Frontal cortex (tissue), 4 donors: Measurements from ENCODE around the gene ABHD11. TPM values are rescaled to one million over a fixed set of nuclear protein-coding genes. Genes with fewer than 3 reads are reported as not detected.

ENCODE experiments used
- DNase-seq, 2 donors: peaks; one replicate each; pipeline ENCODE4 v3.0.0; 2012; ENCODE audit warnings: low spot score in 2 of 2
- FAIRE-seq: peaks from 2 replicates; lab custom pipeline; 2012; peaks lifted over from hg19 to GRCh38; lab: Jason Lieb, UNC
- small RNA-seq: library from RNA; depleted of rRNA; stranded (forward); fragments of <200 nt; gene quantifications from one replicate; pipeline ENCODE3, GENCODE V24; 2014
- total RNA-seq: library from RNA; depleted of rRNA; stranded (reverse); fragments of >200 nt; gene quantifications from one replicate; pipeline ENCODE4 v1.2.3, GENCODE V29; 2014
- donor health status: control.
- donor health status: control.
- donor health status: control.

Gene ABHD11
- total RNA-seq, 1 donor from 2014 or later = 5.7 TPM

DNA sequence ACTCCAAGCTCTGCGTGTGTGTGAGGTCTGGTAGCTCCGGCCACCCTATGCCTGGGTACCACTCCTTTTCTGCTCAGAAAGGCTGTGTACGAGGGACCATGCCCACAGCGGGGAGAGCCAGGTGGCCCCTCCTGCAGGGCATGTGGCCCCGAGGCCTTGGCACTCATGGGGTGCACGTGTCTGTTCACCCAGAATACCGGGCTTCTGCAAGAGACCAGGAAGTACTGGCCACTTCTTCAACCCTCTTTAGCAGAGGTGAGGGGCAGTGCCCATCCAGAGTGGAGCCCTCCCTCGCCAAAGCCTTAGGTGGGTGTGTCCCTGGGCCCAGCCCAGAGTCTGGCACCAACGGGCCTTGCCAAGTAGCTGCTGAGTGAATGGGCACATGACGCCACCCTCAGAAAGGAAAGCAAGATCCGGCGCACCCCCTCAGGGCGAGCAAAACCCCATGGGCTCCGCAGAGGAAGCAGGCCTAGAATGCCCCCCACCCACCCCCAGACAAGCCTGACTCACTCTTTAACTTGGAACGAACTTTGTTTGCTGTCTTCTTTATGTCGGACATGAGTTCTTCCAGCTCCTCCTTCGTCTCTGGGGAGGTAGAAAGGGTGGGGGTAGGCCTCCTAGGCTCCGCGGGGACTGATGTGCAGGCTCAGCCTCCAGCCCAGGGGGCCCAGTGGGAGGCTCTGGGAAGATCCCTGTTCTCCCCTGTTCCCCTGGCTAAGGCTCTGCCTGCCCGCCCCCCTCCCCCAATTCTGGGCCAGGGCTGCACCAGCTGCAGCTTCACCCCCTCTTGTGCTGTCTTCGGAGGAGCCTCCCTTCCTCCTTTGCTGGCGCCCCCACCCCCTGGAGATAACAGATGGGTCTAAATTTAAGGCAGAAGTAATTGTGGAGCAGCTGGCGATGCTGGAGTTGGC lies 33.7 kb downstream of the ABHD11 start:
- FAIRE-seq = no peak
- DNase-seq = no peak

DNA sequence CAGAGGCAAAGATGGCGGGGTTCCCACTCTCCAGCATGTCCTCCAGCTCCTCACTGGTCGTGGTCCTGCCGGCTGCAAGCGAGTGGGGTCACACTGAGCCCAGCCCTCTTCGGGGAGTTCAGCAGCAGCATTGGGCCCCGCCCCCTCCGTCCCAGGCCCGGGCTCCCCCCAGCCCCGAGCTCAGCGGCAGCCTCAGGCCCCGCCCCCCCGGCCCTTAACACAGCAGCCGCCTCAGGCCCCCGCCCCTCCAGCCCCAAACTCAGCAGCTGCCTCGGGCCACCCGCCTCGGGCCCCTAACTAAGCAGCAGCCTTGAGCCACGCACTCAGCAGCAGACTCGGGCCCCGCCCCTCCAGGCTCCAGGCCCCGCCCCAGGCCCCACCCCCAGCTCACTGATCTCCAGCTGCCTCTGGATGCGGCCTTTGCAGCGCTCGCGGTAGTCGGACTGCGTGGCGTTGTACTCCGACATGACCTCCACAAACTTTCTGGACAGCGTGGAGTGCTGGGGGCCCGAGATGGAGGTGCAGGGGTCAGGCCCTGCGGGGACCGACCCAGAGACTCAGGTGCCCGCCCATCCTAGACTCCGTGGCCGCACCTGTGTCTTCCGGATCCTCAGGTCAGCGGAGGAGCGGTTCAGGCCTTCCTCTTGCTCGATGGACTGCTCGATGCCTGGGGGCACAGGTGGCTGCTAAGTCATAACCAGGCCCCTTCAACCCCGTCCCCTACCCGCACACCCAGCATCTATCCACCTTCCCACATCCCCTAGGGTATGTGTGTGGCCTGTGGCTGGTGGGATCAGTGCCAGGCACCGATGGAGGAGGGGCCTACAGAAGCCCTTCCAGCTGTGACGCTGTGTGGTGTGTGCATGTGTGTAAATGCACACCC lies 34.6 kb downstream of the ABHD11 start:
- FAIRE-seq (no peak), DNase-seq (peak in 1 of 2 donors; percentile 70)

DNA sequence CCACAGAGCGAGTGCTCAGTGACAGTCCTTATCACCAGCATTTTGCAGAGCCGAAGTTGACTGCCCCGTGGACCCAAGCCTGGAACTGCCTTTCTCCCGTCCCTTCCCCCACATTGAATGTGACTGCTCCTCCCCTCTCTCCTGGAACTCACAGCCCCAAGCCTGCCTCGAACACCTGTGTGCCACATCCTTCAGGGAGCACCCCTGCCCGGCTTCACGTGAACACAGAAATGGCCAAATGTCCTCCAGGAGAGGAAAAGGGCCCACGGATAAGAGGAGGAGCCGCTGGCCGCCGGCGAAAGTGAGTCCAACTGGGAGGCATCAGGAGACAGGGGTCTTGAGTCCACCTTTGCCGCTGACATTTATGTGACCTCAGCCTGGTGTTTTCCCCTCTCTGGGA lies 35.4 kb downstream of the ABHD11 start:
- FAIRE-seq (no peak), DNase-seq (no peak)

DNA sequence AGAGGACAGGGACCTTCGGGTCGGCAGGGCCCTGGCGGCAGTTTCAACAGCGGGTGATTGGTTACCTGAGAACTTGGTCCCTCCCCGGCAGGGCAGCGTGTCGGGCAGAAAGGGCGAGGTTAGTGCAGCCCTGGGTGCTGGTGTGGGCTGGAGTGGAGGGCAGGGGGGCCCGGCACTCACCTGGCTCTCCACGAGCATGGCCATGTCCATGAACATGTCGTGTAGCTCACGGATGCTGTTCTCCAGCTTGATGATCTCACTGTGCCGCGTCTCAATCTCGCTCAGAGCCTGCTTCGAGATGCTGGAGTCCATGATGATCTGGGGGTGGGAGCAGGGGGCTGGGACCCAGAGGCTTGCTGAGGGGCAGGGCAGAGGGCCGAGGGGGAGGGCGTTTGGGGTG lies 35.9 kb downstream of the ABHD11 start:
- no peak for DNase-seq
- FAIRE-seq = no peak

DNA sequence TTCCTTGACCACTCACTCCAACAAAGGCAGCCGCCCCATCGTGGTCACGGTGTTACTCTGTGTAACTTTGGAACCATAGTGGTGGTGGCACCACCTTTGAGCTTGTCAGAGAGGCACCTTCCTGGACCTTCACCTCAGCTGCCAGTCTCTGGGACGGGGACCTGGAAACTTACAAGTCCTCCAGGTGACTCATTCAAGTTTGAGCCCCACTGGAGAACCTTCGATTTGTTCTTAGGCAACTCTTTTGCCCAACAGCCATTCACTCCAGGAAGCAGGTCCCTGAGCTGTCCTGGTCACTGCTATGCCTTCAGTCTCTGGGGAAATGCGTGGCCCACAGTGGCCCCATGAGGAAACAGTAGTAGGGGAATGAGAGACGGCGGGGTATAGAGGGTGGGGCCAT lies 36.4 kb downstream of the ABHD11 start:
- FAIRE-seq (no peak), DNase-seq (no peak)

DNA sequence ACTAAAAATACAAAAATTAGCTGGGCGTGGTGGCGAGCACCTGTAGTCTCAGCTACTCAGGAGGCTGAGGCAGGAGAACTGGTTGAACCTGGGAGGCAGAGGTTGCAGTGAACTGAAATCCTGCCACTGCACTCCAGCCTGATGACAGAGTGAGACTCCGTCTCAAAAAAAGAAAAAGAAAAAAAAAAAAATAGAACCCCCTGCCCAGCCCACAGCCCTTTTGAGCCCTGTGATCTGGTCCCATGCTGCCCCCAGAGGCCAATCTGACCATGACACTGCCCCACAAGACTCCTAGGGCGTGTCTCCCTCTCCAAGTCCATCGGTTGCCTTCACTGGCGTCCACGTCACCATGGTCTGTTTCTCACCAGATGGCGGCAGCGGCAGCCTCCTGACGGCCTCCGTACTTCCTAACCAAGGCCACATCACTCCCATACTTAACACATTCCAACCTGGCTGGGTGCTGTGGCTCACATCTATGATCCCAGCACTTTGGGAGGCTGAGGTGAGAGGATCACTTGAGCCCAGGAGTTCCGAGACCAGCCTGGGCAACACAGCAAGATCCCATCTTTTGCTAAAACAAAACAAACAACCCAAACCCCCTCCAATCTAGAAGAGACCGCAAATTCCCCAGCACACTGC lies 37.1 kb downstream of the ABHD11 start:
- DNase-seq (no peak), FAIRE-seq (no peak)

DNA sequence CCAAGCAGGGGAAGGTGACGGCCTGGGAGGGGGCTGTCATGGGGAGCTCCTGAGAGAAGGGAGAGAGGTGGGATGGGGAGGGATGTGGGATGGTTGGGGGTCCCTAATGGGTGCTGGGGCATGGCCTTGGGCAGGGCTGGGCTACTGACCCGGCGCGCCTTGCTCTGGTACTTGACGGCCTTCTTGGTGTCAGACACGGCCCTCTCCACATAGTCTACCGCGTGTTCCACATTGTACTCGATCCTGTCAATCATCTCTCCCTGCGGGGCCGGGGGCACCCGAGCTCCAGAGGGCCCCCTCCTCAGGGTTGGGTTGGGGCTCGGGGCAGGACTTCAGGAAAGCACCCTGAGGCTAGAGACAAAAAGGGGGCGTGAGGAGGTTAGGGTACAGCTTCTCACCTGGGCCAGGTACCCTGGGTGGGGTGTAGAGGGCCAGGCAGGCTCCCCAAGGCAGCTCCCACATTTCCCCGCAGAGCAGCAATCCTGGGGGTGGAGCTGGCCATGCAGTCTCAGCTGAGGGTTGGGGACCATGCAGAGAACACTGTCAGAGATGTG lies 37.9 kb downstream of the ABHD11 start:
- FAIRE-seq (no peak), DNase-seq (no peak)

DNA sequence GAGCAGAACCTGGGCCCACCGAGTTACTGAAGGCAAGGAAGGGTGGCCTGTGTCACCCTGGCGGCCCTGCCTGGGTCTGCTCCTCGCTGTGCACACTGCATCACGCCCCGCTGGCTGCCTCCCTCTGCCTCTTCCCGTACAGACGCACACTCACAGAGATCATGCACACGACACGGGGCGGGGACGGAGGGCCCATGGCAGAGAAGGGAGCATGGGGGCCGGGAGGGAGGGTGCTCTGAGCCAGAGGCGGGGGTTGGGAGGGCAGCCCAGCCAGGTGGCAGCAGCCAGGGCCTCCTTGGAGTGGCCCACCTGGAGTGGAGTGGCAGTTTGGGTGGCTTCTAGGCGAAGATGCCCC lies 38.6 kb downstream of the ABHD11 start:
- DNase-seq (no peak), FAIRE-seq (no peak)

DNA sequence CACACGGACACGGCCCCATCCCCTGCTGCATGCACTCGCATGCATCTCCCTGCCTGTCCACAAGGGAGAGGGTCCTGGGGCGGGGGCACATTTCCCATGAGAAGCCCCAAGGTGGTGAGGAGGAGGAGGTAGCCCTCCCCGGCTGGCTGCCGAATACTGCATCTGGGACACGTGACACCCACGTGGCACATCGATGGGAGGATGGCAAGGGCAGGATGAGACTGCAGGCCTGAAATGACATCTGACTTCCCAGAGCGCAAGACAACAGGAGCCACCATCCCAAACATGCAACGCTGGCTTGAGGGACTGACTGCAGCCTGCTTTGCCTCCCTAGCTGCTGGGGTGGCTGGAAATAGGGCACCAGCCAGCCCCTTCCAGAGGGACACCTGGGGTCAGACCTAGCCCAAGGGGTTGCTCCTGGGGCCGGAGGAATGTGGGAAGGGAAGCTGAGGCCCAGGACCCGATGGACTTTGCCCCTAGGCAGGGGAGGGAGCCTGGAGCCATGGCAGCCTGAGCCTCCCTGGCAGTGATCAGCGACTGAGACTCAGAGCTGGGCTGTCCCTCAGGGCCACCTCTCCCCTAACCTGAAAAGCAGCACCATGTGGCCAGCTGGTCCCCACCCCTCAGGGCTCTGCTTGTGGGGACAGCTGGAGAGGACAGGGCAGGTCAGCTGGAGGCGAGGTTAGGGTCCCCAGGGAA lies 39.1 kb downstream of the ABHD11 start:
- DNase-seq = no peak
- no peak for FAIRE-seq

DNA sequence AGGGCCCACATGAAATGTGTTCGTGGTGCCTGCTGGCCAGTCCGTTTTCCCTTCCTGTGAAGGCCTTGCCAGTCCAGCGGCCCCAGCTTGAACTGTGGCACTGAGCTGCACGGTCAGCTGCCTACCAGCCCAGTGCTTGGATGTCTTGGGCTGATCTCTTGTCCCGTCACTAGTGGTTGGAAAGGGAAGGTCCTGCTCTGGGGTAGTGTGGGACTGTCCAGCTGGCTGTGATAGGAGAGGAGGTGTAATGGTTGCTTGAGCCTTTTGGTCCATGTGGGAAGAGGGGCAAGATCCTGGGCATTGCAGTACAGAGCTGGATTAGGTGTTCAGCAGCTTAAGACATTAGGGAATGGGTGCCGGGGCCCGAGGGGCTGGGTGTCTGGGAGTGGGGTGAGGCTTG lies 40.2 kb downstream of the ABHD11 start:
- FAIRE-seq = no peak

DNA sequence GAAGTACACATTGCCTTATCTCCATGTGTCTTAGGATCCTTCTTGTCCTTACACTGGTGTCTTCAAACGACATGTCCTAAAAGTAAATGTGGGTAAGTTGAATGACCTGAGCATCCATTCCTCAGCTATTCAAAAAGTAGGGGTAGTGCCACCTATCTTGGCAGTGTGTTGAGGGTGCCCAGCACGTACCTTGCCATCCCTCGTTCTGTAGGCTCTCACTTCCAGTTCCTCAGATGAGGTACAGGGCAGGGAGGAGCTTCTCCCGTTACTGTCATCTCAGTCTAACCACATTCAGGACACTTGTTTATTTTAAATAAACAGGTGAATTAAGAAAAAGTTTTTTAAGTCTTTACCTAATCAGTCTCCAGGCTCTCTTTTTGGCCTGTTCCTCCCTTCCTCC lies 42.2 kb downstream of the ABHD11 start:
- FAIRE-seq = no peak

More for the DNA sequence above, 40.2 kb downstream of the ABHD11 start:
- DNase-seq = no peak

DNA sequence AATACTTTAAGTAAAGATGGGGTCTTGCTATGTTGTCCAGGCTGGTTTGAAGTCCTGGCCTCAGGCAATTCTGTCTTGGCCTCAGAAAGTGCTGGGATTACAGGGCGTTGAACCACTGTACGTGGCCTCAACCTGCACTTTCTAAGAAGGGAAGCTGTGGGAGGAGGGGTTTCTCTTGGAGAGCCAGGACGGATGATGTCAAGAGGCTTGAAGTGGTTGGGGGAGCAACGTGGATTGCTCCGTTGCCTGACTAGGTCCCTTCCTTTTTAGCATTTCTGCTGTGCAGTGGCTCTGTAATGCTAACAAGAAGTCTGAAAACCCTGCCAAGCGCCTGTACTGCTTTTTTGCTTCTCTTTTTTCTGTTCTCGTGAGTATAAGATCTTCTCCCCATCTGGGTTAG lies 48.0 kb downstream of the ABHD11 start:
- FAIRE-seq (no peak), DNase-seq (no peak)

More for the DNA sequence above, 42.2 kb downstream of the ABHD11 start:
- no peak for DNase-seq

DNA sequence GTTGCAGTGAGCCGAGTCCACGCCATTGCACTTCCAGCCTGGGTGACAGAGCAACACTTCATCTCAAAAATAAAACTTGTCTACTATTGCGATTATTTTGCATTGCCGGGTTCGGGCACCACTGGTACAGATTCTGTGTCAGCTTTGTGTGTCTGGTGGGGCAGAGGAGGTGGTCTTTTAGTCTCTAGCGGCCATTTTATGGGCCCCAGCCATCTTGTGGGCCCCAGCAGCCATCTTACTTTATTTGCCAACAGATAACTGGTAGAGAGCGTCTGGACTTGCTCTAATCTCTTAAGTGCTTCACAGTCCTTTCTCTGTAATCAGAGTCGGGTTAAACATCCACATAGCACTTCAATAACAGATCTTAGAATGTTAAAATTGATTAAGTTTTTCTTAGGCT lies 50.3 kb downstream of the ABHD11 start:
- no peak for FAIRE-seq

More for the DNA sequence above, 50.3 kb downstream of the ABHD11 start:
- no peak for DNase-seq

Small RNAs within 50 kb of the gene (small RNA-seq; reads per million reads assigned to genes)
- gene MIR4284 = not detected
- not detected for gene RN7SL265P

Other genes starting within 250 kb of the ABHD11 start
- gene BAZ1B, start 216.5 kb downstream of the ABHD11 start, total RNA-seq = 62.4 TPM
- gene BCL7B, start 181.1 kb downstream of the ABHD11 start, total RNA-seq = 6.5 TPM
- gene TBL2, start 160.2 kb downstream of the ABHD11 start, total RNA-seq = 26.1 TPM
- gene MLXIPL, start 114.3 kb downstream of the ABHD11 start, total RNA-seq = not detected
- gene VPS37D, start 71.0 kb downstream of the ABHD11 start, total RNA-seq = 26.1 TPM
- gene DNAJC30, start 55.3 kb downstream of the ABHD11 start, total RNA-seq = 2.4 TPM
- gene BUD23, start 55.2 kb downstream of the ABHD11 start, total RNA-seq = 30.2 TPM
- gene STX1A, start 19.1 kb downstream of the ABHD11 start, total RNA-seq = 62.0 TPM
- not detected for gene CLDN3, start 31.5 kb upstream of the ABHD11 start, total RNA-seq
- gene CLDN4, start 92.2 kb upstream of the ABHD11 start, total RNA-seq = not detected
- 0.41 TPM for gene METTL27, start 103.7 kb upstream of the ABHD11 start, total RNA-seq
- gene TMEM270, start 122.4 kb upstream of the ABHD11 start, total RNA-seq = not detected